PC-9 (cell line): Measurements from ENCODE around the gene OGFOD2.

ENCODE experiments used
- CTCF ChIP-seq: fragments of 200-600 bp; sonication (generic); conservative IDR thresholded peaks from 2 replicates; pipeline ENCODE4 v1.6.1; 2017; ENCODE audit warnings: mixed run types, antibody characterized with exemption, mild to moderate bottlenecking, moderate library complexity
- EZH2 ChIP-seq: fragments of 200-600 bp; sonication (generic); IDR thresholded peaks from 2 replicates; pipeline ENCODE4 v1.8.0; 2017; ENCODE audit warnings: antibody characterized with exemption, low read depth

GRCh38 chr12:122969676-122970075 is 5.4 kb upstream of the OGFOD2 start:
- TF ChIP-seq CTCF: no peak
- TF ChIP-seq EZH2: no peak
